Sigmoid colon (tissue), 7 donors: ENCODE data around the gene GRID2. TPM values are rescaled to one million over a fixed set of nuclear protein-coding genes. Genes with fewer than 3 reads are reported as not detected.

Experiments
- DNase-seq: peaks from one replicate; pipeline ENCODE4 v3.0.0-alpha.2; 2019
- H3K27ac ChIP-seq, 4 donors: fragments of 200-600 bp; sonication (generic); one replicate each; pipeline ENCODE4 v1.5.1; 2016 to 2019; ENCODE audit warnings: mild to moderate bottlenecking in 1 of 4
- H3K27me3 ChIP-seq, 3 donors: fragments of 200-600 bp; sonication (generic); one replicate each; pipeline ENCODE4 v1.5.1; 2019; ENCODE audit warnings: mild to moderate bottlenecking in 1 of 3
- H3K36me3 ChIP-seq, 4 donors: fragments of 200-600 bp; sonication (generic); one replicate each; pipeline ENCODE4 v1.5.1; 2016 to 2019
- H3K4me1 ChIP-seq, 4 donors: fragments of 200-600 bp; sonication (generic); one replicate each; pipeline ENCODE4 v1.5.1; 2017 to 2019
- H3K4me3 ChIP-seq, 4 donors: fragments of 200-600 bp; sonication (generic); one replicate each; pipeline ENCODE4 v1.5.1; 2017 to 2019; ENCODE audit warnings: mild to moderate bottlenecking in 2 of 4, moderate library complexity in 1 of 4
- H3K9me3 ChIP-seq, 4 donors: fragments of 200-600 bp in 3 of 4; sonication (generic) in 3 of 4; one replicate each; pipeline versions ENCODE4 v1.5.1 to v1.6.1; 2013 to 2019
- CTCF ChIP-seq, 4 experiments: fragments of 450-650 bp in 3 of 4; fragments of 200-600 bp in 1 of 4; IDR thresholded peaks; one replicate each; pipeline ENCODE4 v1.5.1; 2016 to 2019; ENCODE audit warnings: antibody characterized with exemption in 4 of 4, mild to moderate bottlenecking in 3 of 4, moderate library complexity in 2 of 4
- EP300 ChIP-seq, 4 donors: sonication (generic); formaldehyde crosslinking; IDR thresholded peaks; one replicate each; pipeline ENCODE4 v1.6.1; 2017; ENCODE audit warnings: antibody characterized with exemption in 4 of 4
- POLR2A ChIP-seq, 2 donors: fragments of 450-650 bp; IDR thresholded peaks; one replicate each; pipeline ENCODE4 v1.6.1; 2016; ENCODE audit warnings: antibody characterized with exemption in 2 of 2, mild to moderate bottlenecking in 2 of 2, moderate library complexity in 2 of 2
- POLR2AphosphoS5 ChIP-seq, 4 donors: sonication (generic); formaldehyde crosslinking; IDR thresholded peaks; one replicate each; pipeline ENCODE4 v1.6.1; 2017; ENCODE audit warnings: antibody characterized with exemption in 4 of 4
- WGBS, 2 donors: extraction: QIAGEN DNeasy Blood & Tissue Kit; methylation state at CpG; one replicate each; pipeline ENCODE4 v1.1.7; 2013; 5-methylcytosine and 5-hydroxymethylcytosine counted together
- intact Hi-C: fragments of 100-400 bp; cut with DNase I; formaldehyde crosslinking; loops from one replicate; pipeline ENCODE4 v1.15.1; 2023
- polyA plus RNA-seq, 3 donors: library from polyadenylated mRNA; stranded (reverse); fragments of 200-250 nt; gene quantifications; one replicate each; pipeline ENCODE4 v1.2.3, GENCODE V29; 2013
- total RNA-seq, 4 donors: library from RNA; depleted of rRNA; stranded (reverse); fragments of >200 nt; gene quantifications; one replicate each; pipeline ENCODE4 v1.1.0, GENCODE V29; 2016
- donor health status: healthy with polysubstance abuse.
- donor health status: Bipolar disorder and iron deficiency.
- donor health status: healthy.

The GRID2 gene
- total and polyA plus RNA-seq, 7 donors = 0.04 to 1.9 (median 0.28) TPM; not detected in 2

GRCh38 chr4:93657527-93657926 is 1353.8 kb downstream of the GRID2 start:
- H3K27me3 ChIP-seq = no peaks in the 10 kb centered on the region
- no peak for DNase-seq
- TF ChIP-seq POLR2A (IDR thresholded peaks at IDR 0.05) = no peak
- TF ChIP-seq POLR2AphosphoS5 (IDR thresholded peaks at IDR 0.05) = no peak
- no peak for TF ChIP-seq EP300 (IDR thresholded peaks at IDR 0.05)
- TF ChIP-seq CTCF (IDR thresholded peaks at IDR 0.05) = no peak

GRCh38 chr4:93658443-93658842 is 1354.7 kb downstream of the GRID2 start:
- Histone ChIP-seq H3K9me3 (no peaks in the 10 kb centered on the region), H3K27me3 (no peaks in the 10 kb centered on the region), H3K4me1 (no peaks in the 10 kb centered on the region), H3K27ac (no peak overlapping the region), H3K36me3 (no peaks in the 10 kb centered on the region), H3K4me3 (no peak overlapping the region)
- 57 to 88% methylated on average over 3 of the region's 3 CpGs for WGBS, 2 donors
- no peak for TF ChIP-seq CTCF (IDR thresholded peaks at IDR 0.05)
- TF ChIP-seq EP300 (IDR thresholded peaks at IDR 0.05) = no peak
- TF ChIP-seq POLR2AphosphoS5 (IDR thresholded peaks at IDR 0.05) = no peak
- TF ChIP-seq POLR2A (IDR thresholded peaks at IDR 0.05) = no peak
- no peak for DNase-seq
- intact Hi-C loops = no loop called here

More at GRCh38 chr4:93657527-93657926, 1353.8 kb downstream of the GRID2 start:
- intact Hi-C loops = no loop called here
- 77 to 83% methylated on average over 2 of the region's 2 CpGs for WGBS, 2 donors
- H3K4me3 ChIP-seq = no peak overlapping the region
- H3K9me3 ChIP-seq = no peaks in the 10 kb centered on the region
- no peaks in the 10 kb centered on the region for H3K36me3 ChIP-seq
- no peak overlapping the region for H3K27ac ChIP-seq
- no peaks in the 10 kb centered on the region for H3K4me1 ChIP-seq

GRCh38 chr4:93659629-93660028 is 1355.9 kb downstream of the GRID2 start:
- H3K4me3 ChIP-seq = no peak overlapping the region
- no peak for TF ChIP-seq EP300 (IDR thresholded peaks at IDR 0.05)
- TF ChIP-seq POLR2A (IDR thresholded peaks at IDR 0.05) = no peak
- TF ChIP-seq POLR2AphosphoS5 (IDR thresholded peaks at IDR 0.05) = no peak
- TF ChIP-seq CTCF (IDR thresholded peaks at IDR 0.05) = no peak
- H3K36me3 ChIP-seq = no peaks in the 10 kb centered on the region
- no peaks in the 10 kb centered on the region for H3K4me1 ChIP-seq
- 85 to 87% methylated on average over 2 of the region's 2 CpGs for WGBS, 2 donors
- no peak for DNase-seq
- intact Hi-C loops = no loop called here
- H3K27me3 ChIP-seq = no peaks in the 10 kb centered on the region
- H3K27ac ChIP-seq = no peak overlapping the region
- no peaks in the 10 kb centered on the region for H3K9me3 ChIP-seq

- Histone ChIP-seq H3K9me3 (no peaks in the 10 kb centered on the region), H3K36me3 (no peaks in the 10 kb centered on the region), H3K27me3 (no peaks in the 10 kb centered on the region), H3K4me1 (no peaks in the 10 kb centered on the region), H3K4me3 (no peak overlapping the region), H3K27ac (no peak overlapping the region)
- no peak for TF ChIP-seq CTCF (IDR thresholded peaks at IDR 0.05)
- no peak for TF ChIP-seq EP300 (IDR thresholded peaks at IDR 0.05)
- no peak for TF ChIP-seq POLR2A (IDR thresholded peaks at IDR 0.05)
- no peak for TF ChIP-seq POLR2AphosphoS5 (IDR thresholded peaks at IDR 0.05)
- 94 to 95% methylated on average over 3 of the region's 3 CpGs for WGBS, 2 donors
- DNase-seq = no peak
- intact Hi-C loops = no loop called here
Observed at GRCh38 chr4:93660036-93660435, 1356.3 kb downstream of the GRID2 start.

- Histone ChIP-seq H3K27me3 (no peaks in the 10 kb centered on the region), H3K4me3 (no peak overlapping the region), H3K9me3 (no peaks in the 10 kb centered on the region), H3K4me1 (no peaks in the 10 kb centered on the region), H3K36me3 (no peaks in the 10 kb centered on the region), H3K27ac (no peak overlapping the region)
- TF ChIP-seq POLR2A (IDR thresholded peaks at IDR 0.05) = no peak
- TF ChIP-seq POLR2AphosphoS5 (IDR thresholded peaks at IDR 0.05) = no peak
- intact Hi-C loops = no loop called here
- WGBS, 2 donors = 77 to 86% methylated on average over 2 of the region's 2 CpGs
- DNase-seq = no peak
Observed at GRCh38 chr4:93670434-93670833, 1366.7 kb downstream of the GRID2 start.
